GM18499 (cell line): ENCODE data around the gene EFCAB12.
A peak's percentile ranks its signal among the peaks of the same experiment; 100 is the strongest.
"Not testable (repeated sequence)": the region's sequence is repeated elsewhere in the genome, so short reads cannot be mapped to it uniquely, and the experiment has no call there.

ENCODE experiments used
- ATAC-seq: cut with Tn5 transposase; IDR thresholded peaks from one replicate; pipeline ENCODE4 v1.9.1; 2021; ENCODE audit warnings: moderate number of reproducible peaks; ENCODE audit not compliant: insufficient read depth, unreplicated experiment

Gene EFCAB12

GRCh38 chr3:129421988-129422745 is 6.3 kb downstream of the EFCAB12 start:
- ATAC-seq = no peak

- no peak for ATAC-seq
Measured at GRCh38 chr3:129421236-129421883, 7.1 kb downstream of the EFCAB12 start.

DNA sequence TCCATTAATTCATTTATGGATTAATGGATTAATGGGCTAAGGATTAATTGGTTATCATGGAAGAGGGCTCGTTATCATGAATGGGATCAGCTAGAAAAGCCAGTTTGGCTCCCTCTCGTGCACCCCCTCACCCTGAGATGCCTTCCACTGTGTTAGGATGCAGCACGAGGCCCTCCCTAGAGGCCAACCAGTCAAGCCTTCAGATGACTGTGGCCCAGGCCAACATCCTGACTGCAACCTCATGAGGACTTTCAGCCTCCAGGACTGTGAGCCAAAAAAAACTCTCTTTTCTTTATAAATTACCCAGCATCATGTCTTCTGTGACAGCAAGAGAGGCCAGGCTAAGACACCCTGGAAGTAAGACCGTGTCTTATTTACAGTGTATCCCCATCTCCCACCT is 9.0 kb downstream of the EFCAB12 start:
- ATAC-seq = no peak

DNA sequence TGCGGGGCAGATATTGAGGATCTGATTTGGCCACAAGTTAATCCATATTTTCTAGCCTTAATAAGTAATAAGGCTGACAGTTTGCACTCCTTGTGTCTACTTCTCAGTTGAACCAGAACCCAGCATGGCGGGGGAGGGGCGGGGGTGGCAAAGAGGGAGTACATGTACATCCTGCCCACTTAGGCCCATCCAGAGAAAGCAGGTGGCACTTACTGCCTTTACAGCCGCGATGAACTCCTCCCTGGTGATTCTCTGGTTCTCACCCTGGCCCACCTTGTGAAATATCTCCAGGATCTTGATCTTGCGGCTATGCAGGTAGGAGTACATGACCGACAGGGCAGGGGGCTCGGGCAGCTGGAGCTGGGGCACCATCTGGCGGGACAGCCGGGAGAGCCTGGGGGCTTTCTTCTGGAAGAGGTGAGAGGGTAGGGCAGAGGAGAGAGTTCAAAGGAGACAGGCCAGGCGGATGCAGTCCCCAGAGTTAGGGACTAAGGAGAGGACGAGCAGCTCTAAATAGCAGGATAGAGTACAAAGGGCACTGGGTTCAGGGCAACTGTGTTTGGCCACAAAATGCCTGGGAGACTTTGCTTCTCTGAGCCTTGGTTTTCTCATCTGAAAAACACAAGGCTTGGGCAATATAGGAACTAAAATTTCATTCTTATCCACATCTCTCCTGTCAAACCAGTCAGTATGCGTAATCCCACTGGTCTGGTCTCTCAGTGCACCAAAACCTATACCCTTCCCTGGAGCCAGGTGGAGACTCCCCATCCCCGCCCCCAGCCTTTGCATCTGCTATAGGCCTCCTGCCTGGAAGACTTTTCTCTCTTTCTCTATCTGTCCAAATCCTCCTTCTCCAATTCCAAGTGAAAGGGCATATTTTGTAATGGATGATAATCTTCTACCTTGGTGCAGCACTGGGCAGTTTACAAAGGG is 10.1 kb downstream of the EFCAB12 start:
- ATAC-seq = no peak

GRCh38 chr3:129417326-129417725 is 11.1 kb downstream of the EFCAB12 start:
- ATAC-seq = no peak

DNA sequence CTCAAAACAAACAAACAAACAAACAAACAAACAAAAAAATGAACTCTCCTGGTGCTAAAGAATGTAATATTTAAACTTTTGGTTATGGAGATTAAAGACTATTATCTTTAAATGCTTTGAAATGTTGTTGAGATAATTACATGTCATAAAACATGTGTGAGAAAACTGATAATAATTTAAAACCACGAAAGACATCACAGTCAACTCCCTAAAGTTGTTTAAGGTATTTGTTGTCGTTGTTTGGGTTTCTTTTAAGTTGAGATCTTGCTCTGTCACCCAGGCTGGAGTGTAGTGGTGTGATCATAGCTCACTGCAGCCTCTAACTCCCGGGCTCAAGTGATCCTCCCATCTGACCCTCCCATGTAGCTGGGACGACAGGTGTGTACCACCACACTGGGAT is 12.0 kb downstream of the EFCAB12 start:
- ATAC-seq = no peak

DNA sequence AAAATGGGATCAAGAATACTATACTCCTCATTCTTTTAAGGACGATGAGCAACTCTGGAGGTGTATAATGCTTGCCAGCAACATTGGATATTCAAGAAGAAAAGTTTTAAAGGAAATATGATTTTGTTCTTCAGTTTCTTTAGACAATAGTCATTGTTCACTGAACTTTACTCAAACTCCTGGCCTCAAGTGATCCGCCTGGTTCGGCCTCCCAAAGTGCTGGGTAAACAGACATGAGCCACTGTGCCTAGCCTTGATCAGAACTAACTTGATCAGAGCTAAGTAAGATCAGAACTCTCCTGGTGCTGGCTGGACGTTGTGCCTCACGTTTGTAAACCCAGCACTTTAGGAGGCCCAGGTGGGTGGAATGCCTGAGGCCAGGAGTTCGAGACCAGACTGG is 12.6 kb downstream of the EFCAB12 start:
- ATAC-seq = no peak

DNA sequence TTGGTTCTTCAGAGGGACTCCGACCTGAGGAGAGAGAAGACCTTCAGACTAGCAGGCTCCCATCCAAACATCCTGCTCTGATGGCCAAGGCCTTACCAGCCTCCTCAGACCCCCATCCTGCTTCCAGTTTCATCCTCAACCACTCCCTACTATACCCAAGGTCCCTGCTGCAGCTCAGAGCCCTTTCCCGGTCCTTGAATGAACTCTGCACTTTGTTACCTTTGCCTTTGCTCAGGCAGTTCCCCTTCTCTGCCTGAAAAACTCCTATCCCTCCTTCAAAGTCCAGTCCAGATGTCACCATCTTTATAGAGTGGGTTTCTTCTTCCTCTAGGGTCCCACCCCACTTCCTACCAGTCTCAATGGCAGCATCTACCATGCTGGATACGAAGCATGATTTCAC is 13.1 kb downstream of the EFCAB12 start:
- no peak for ATAC-seq

- peak; percentile 90 for ATAC-seq
Measured at GRCh38 chr3:129413687-129414506, 14.5 kb downstream of the EFCAB12 start.

DNA sequence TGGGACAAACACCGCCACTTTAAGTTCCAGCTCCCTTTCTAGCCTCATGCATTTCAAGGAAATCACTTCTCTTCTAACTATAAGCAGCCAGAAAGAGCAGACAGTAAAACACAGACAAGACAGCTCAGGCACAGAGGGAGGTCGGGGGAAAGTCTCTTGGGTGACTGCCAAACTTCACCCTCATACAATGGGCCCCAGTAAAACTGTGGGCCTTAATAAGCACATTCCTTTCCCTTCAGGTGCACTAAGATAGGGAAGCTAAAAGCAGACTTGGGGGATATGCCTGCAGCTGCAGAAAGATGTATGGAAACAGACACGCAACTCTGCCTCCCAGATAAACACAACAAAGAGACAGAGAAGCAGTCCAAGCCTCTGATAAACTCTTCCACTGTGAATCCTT is 15.2 kb downstream of the EFCAB12 start:
- not testable (repeated sequence) for ATAC-seq

GRCh38 chr3:129412542-129413198 is 15.8 kb downstream of the EFCAB12 start:
- ATAC-seq = no peak

GRCh38 chr3:129410971-129411370 is 17.5 kb downstream of the EFCAB12 start:
- no peak for ATAC-seq

DNA sequence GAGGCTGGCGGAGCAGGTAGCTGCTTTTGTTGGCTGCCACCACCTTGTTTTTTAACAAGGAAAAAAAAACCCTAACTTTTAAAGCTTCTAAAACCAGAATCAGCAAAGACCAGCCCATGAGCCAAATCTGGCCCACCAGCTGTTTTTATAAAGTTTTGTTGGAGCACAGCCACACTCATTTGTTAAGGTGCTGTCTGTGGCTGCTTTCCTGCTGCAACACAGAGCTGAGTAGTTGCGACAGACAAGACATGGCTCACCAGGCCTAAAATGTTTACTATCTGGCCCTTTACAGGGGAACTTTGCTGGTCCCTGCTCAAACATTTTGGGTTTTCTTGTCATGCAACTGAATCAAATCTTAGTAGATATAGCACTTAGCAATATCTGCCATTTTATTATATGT is 18.9 kb downstream of the EFCAB12 start:
- no peak for ATAC-seq

- ATAC-seq = no peak
Measured at GRCh38 chr3:129404610-129405009, 23.8 kb downstream of the EFCAB12 start.

- no peak for ATAC-seq
Measured at GRCh38 chr3:129404130-129404529, 24.3 kb downstream of the EFCAB12 start.

GRCh38 chr3:129403450-129403849 is 25.0 kb downstream of the EFCAB12 start:
- no peak for ATAC-seq

GRCh38 chr3:129402616-129403015 is 25.8 kb downstream of the EFCAB12 start:
- no peak for ATAC-seq

DNA sequence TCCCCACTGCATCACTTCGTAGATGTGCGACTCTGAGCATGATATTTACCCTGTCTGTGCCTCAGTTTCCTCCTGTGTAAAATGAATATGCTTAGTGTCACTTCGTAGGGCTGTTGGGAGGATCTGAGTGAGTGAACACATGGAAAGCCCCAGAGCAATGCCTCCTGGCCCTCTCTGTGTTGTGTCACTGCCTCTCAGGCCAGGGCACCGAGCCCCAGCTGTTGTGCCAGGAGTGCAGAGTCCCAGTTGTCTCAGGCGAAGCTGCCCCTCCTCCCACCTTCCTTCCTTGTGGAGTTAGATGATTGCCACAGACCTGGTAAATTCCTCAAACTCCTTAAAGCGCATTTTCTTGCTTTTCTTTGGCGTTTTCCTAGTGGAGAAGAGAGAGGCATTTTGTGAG is 26.2 kb downstream of the EFCAB12 start:
- ATAC-seq = no peak

- peak; percentile 23 for ATAC-seq
Measured at GRCh38 chr3:129399895-129400357, 28.5 kb downstream of the EFCAB12 start.
